Hair follicle dermal papilla cell (primary cell): ENCODE measurements around the gene IFT122. TPM values are rescaled to one million over a fixed set of nuclear protein-coding genes. Genes with fewer than 3 reads are reported as not detected.

Experiments
- small RNA-seq: library from RNA; depleted of rRNA; stranded (forward); fragments of <200 nt; gene quantifications from one replicate; pipeline ENCODE3, GENCODE V24; 2012
- total RNA-seq: library from RNA; depleted of rRNA; stranded (reverse); fragments of >200 nt; gene quantifications from 2 replicates; pipeline ENCODE4 v1.2.3, GENCODE V29; 2012

IFT122 gene
- total RNA-seq: 38.5 and 53.5 TPM in 2 replicates

DNA sequence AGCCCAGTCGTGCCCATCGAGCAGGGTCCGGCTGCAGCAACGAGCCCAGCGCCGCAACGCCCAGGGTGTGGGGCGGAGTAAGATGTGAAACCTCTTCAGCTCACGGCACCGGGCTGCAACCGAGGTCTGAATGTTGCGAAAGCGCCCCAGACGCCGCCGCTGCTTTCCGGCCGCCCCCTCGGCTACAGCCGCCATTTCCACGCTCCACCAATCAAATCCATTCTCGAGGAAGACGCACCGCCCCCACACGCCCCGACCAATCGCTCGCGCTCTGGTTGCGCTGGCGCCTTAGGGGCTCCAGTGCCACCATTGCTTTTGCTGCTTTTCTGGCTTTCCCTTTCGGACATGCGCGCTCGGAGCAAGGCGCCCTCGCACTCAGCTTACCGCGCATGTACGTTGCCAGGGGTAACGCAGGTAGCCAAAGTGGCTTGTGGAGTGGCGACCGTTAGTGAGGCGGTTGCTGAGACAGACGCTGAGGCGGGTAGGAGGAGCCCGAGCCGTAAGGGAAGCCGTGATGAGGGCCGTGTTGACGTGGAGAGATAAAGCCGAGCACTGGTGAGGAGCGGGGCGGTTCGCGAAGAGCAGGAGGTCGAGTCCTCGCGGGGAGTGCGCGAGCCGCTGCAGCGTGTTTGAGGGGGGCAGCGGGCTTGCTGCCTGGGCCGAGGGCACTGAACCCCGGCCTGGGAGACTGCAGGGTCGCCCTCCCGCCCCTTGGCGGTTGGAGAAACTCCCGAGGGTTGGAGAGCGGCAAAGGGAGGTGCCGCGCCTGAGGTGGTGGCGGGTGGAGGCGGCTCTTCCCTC is at the start of gene IFT122, which contains the start of gene MBD4:
TSS of gene IFT122 (plus strand) at position 408 of the 801 bp plus-strand sequence. CDS start at position 515, 107 bp downstream.
TSS of gene MBD4 (minus strand) at position 132 of the 801 bp plus-strand sequence. CDS start at position 17, 115 bp downstream.

DNA sequence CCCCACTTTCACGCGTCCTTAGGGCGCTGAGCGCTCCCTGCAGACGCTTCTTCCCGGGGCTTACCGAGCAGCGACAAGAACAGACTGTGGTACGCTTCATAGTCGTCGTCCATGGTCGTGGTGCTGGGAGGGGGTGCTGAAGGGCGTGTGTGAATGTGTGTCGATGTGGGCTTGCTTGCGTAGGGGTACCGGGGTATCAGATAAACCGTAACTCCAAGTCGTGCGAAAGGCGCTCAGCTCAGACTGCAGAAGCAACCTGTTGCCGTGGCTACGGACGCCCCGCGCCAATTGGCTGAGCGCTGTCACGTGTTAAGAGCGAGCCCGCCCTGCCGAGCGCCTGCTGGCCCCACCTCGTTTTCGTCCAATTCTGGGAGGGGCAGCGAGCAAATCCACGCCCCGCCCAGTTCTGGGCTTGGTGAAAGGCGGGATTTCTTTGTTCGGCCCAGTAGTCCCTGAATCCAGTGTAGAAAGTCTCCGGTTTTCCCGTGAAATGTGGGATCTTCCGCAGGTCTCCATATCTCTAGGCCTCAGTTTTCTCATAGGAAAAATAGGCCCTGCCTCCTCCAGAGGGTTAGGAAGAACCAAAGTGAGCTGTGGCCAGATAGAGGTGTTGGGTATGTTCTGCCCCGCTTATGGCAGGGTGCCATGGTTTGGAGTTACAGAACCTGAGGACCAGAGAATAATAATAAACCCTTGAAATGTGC is 11.5 kb upstream of the IFT122 start, which contains the start of gene EFCAB12:
TSS of gene EFCAB12 (minus strand) at position 261 of the 704 bp plus-strand sequence. CDS start at position 113, 148 bp downstream.

DNA sequence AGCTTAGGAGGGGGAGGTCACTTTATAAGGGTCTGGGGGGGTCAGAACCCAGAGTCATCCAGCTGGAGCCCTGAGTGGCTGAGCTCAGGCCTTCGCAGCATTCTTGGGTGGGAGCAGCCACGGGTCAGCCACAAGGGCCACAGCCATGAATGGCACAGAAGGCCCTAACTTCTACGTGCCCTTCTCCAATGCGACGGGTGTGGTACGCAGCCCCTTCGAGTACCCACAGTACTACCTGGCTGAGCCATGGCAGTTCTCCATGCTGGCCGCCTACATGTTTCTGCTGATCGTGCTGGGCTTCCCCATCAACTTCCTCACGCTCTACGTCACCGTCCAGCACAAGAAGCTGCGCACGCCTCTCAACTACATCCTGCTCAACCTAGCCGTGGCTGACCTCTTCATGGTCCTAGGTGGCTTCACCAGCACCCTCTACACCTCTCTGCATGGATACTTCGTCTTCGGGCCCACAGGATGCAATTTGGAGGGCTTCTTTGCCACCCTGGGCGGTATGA is 88.6 kb downstream of the IFT122 start, which contains the start of gene RHO:
TSS of gene RHO (plus strand) at position 51 of the 512 bp plus-strand sequence. CDS start at position 146, 95 bp downstream.

GRCh38 chr3:129543156-129543790 is 103.2 kb downstream of the IFT122 start, which contains the start of gene H1-8:
Gene H1-8, plus strand, starts transcription at chr3:129543175. Its CDS starts 44 bp downstream, at chr3:129543219.

Small RNA genes within 50 kb of the gene (small RNA-seq; reads per million reads assigned to genes)
- 1.0 reads per million, percentile 20 among the genes with 10 or more reads in this experiment for gene SNORA7B

Other genes with a start within 250 kb of the IFT122 start
- gene COPG1, start 190.6 kb upstream of the IFT122 start, total RNA-seq: 402 and 424 TPM in 2 replicates
- 9.6 and 9.9 TPM in 2 replicates for gene HMCES, start 161.4 kb upstream of the IFT122 start, total RNA-seq
- gene EFCAB12, start 11.6 kb upstream of the IFT122 start, total RNA-seq: under 0.01 TPM in 1 of 2 replicates, not detected in the other
- 26.5 and 38.5 TPM in 2 replicates for gene MBD4, start 276 bp upstream of the IFT122 start, total RNA-seq
- gene RHO, start 88.4 kb downstream of the IFT122 start, total RNA-seq: not detected in 2 replicates
- gene H1-8, start 103.0 kb downstream of the IFT122 start, total RNA-seq: not detected in 2 replicates
- 195 and 238 TPM in 2 replicates for gene PLXND1, start 166.5 kb downstream of the IFT122 start, total RNA-seq